Sigmoid colon (tissue), 3 donors: ENCODE data around the gene NCOA1.

ENCODE experiments used
- CTCF ChIP-seq, 4 experiments: fragments of 450-650 bp in 3 of 4; fragments of 200-600 bp in 1 of 4; IDR thresholded peaks; one replicate each; pipeline ENCODE4 v1.5.1; 2016 to 2019; ENCODE audit warnings: antibody characterized with exemption in 4 of 4, mild to moderate bottlenecking in 3 of 4, moderate library complexity in 2 of 4
- POLR2A ChIP-seq, 2 donors: fragments of 450-650 bp; IDR thresholded peaks; one replicate each; pipeline ENCODE4 v1.6.1; 2016; ENCODE audit warnings: antibody characterized with exemption in 2 of 2, mild to moderate bottlenecking in 2 of 2, moderate library complexity in 2 of 2

- TF ChIP-seq CTCF (IDR thresholded peaks at IDR 0.05) (no peak), POLR2A (IDR thresholded peaks at IDR 0.05) (no peak)
These were observed 50.6 kb downstream of the NCOA1 start for GRCh38 chr2:24541621-24542020.
